GM19324 (cell line): Measurements from ENCODE around the gene C1orf35.

Source experiments
- ATAC-seq: cut with Tn5 transposase; IDR thresholded peaks from one replicate; pipeline ENCODE4 v1.9.1; 2021; ENCODE audit warnings: mild to moderate bottlenecking, moderate library complexity; ENCODE audit not compliant: unreplicated experiment, low FRiP score

C1orf35 gene

GRCh38 chr1:228066416-228066815 is 36.7 kb downstream of the C1orf35 start:
- no peak for ATAC-seq

- ATAC-seq = no peak
Measured at GRCh38 chr1:228065543-228066347, 37.4 kb downstream of the C1orf35 start.

GRCh38 chr1:228064741-228065542 is 38.2 kb downstream of the C1orf35 start:
- ATAC-seq = no peak

- ATAC-seq = no peak
Measured at GRCh38 chr1:228064296-228064695, 38.8 kb downstream of the C1orf35 start.

DNA sequence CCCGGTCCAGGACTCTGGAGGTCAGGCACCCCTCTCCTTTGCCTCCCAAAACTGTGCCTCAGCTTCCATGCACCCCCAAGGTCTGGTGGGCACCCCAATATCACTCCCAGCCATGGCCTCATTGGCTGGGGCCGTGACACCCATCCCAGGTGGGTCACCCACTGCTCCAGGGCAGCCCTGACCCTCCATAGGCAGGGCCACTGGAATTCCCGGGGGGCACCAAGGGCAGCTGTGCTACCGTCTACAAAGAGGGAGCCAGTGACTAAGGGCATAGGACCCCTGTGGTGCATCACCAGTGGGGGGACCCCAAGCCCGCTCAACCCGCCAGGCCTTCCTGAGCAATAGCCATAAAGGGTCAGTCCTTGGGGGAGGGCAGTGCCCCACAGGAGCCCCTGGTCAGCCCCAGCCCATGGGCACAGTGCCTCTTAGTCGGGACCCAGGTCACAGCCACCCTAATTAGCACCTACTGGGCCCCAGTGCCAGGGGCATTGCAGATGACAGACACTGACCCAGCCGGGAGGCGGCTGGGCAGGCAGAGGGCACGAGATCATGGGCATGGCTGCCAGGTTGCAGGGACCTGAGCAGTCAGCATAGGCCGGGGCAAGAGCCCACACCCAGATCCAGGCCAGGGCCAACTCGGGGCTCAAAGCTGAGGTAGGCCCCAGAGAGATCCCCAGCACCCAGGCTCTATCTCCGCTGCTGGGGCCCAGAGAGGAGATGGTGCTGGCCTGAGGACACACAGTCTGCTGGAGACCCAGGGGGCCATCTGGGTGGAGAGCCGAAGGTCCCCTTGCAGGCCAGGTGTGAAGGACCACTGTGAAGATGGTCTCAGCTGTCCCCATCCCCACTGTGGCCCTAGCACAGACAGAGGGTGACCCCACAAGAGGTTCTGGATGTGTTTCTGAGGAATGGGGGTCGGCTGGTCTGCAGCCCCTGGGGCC is 39.6 kb downstream of the C1orf35 start:
- ATAC-seq = no peak

DNA sequence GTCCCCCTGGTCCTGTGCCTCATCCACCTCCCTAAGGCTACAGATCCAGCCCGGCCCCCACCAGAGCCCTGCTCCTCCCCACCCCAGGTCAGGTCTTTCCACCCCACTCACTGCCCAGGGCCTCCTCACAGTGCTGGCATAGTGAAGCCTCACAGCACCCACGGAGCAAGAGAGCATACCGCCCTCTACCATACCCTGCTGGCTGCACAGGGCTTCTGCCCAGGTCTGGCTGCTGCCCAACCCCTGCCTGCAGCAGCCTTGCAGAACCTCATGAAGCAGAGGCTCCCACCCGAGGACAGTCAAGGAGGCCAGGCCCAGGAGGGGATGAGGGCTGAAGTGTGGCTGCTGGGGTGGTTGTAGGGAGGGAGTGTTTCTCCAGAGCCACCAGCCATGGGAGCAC is 40.3 kb downstream of the C1orf35 start:
- no peak for ATAC-seq

GRCh38 chr1:228062085-228062791 is 40.9 kb downstream of the C1orf35 start:
- ATAC-seq = no peak

DNA sequence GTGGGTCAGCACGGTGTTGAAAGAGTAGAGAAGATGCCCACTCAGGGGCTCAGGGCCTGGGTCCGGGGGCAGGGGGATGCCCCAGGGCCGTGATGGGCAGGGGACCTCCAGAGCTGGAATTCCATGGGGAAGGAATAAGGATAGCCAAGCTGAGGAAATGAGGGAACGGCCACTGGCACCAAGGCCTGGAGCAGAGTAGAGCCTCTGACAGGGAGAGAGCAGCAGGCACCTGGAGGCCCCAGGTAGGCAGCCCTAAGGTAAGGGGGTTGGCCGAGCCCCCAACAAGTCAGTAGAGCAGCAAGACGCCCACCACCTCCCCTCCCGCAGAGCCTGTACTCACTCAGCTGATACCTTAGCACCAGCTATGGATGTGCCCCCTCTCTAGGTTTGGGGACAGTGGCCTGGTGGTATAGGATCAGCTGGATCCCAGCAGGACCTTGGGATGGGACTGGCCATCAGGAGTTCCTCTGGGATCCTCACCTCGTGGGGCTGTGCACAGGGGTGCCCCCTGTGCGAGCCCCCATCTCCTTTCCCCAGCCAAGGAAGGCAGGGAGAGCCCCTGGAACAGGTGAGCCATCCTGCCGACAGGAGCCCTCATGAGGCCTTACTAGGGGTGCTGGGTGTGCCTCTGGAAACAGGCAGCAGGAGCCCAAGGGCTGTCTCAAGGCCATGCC is 41.6 kb downstream of the C1orf35 start:
- ATAC-seq = no peak

GRCh38 chr1:228060458-228061190 is 42.5 kb downstream of the C1orf35 start:
- no peak for ATAC-seq

DNA sequence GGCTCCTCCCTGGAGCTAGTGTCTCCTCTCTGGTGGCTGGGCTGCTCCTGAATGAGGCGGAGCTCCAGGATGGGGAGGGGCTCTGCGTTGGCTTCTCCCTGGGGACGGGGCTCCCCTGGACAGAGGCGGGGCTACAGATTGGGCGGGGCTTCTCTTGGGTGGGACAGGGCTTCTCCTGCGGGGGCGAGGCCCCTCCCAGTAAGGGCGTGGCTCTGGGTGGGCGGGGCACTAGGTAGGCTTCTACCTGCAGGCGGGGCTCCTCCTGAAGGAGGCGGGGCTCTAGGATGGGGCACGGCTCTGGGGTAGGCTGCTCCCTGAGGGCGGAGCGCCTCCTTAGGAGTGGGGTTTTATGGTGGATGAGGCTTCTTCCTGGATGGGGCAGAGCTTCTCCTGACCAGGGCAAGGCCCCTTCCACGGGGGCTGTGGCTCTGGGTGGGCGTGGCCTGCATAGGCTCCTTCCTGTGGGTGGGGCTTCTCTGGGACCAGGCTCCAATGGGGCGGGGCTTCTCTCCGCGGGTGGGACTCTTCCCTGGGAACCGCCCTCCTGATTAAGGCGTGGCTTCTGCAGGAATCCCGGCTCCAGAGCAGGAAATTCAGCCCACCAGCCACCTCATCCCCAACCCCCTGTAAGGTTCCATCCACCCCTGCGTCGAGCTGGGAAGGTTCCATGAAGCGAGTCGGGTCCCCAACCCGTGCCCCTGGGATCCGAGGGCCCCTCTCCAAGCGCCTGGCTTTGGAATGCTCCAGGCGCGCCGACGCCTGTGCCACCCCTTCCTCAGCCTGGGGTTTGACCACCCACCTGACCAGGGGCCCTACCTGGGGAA is 43.3 kb downstream of the C1orf35 start:
- no peak for ATAC-seq

DNA sequence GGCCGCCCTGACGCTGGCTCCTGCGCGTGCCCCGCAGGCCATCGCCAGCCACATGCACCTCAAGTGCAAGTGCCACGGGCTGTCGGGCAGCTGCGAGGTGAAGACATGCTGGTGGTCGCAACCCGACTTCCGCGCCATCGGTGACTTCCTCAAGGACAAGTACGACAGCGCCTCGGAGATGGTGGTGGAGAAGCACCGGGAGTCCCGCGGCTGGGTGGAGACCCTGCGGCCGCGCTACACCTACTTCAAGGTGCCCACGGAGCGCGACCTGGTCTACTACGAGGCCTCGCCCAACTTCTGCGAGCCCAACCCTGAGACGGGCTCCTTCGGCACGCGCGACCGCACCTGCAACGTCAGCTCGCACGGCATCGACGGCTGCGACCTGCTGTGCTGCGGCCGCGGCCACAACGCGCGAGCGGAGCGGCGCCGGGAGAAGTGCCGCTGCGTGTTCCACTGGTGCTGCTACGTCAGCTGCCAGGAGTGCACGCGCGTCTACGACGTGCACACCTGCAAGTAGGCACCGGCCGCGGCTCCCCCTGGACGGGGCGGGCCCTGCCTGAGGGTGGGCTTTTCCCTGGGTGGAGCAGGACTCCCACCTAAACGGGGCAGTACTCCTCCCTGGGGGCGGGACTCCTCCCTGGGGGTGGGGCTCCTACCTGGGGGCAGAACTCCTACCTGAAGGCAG is 44.0 kb downstream of the C1orf35 start:
- no peak for ATAC-seq

DNA sequence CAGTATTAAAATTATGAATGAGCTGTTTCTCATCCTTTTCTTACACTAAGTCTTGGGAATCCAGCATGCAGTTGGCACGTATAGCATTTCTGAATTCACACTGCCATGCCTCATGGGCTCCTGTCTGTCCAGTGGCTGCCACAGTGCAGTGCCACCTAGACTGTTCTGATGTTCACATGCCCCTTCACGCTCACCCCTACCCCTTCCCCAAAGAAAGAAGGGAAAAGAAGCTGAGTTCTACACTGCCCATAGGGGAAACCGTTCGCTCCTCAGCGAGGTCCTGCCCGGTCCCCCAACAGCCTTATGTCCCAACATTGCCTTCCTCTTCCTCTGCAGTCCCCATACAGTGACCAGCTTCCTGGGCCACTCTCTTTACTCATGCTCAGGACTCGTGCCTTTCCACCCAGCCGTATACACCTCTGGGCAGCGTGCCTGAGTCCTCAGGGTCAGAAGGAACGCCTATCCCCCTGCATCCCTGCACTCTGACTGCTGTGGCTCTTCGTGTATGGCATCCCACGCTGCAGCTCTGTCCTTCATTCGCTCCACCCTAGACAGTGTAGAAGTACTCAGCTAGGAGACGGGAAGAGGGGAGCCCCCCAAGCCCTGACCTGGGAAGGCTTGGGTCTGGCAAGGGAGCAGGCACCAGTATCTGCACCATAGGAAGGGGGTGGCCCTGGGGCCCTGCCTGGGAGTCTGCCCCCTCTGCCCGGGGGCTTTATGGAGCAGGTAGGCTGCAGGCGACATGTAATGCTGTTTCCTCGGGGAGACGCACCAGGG is 44.8 kb downstream of the C1orf35 start:
- no peak for ATAC-seq
